Activated CD8-positive, alpha-beta memory T cell treated with anti-CD3 and anti-CD28 coated beads for 4 hours (primary cell): Measurements from ENCODE around the gene LPAR6.
A peak's percentile ranks its signal among the peaks of the same experiment; 100 is the strongest.

Experiments
- DNase-seq, 2 donors: peaks; one replicate each; pipeline ENCODE4 v3.0.0-alpha.2; 2020; ENCODE audit warnings: low read depth in 2 of 2

The LPAR6 gene

GRCh38 chr13:48415516-48415915 is 2.6 kb upstream of the LPAR6 start:
- DNase-seq, result no peak

DNA sequence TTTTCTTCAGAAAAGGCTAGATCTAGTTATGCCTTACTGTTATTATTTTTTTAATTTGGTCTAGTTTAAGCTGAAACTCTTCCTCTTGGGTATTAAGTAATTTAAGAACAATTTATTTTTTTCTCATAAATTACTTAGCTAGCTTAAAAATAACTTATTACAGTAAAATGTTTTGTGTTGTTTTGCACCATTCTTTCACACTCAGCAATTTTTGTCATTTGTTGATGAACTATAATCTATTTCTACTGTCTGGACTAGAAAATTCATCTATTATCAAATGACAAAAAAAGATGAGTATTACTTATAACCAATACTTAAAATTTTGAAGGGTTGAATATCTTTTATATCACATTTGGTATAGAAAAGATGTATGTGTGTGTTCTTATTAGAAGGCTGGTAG is 1.6 kb upstream of the LPAR6 start:
- DNase-seq, result no peak

DNA sequence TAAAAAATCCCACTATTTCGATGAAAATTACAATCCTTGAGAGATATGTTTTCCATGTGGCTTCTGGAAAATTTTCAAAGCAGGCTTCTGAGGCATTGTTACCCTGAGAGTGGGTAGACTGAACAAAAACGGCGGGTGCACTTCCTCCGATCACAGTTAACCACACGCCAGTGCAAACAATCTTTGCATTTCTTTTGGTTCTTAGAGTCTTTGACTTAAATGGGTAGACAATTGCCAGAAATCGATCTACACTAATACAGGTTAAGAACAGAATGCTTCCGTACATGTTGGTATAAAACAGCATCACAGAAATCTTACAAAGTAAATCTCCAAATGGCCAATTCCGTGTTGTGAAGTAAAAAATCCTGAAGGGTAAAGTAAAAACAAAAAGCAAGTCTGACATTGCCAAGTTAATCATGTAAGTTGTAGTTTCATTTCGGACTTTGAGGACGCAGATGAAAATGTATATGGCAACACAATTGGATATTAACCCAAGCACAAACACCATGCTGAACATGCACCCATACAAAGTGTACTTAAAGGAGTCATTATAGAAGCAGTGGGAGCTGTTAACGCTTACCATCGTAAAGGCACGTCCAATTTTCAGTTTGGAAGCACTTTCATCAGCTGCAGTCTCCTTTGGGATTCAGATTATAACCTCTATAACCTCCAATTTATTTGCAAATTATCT is 927 bp downstream of the LPAR6 start:
- DNase-seq, result peak in 1 of 2 donors; percentile 9

DNA sequence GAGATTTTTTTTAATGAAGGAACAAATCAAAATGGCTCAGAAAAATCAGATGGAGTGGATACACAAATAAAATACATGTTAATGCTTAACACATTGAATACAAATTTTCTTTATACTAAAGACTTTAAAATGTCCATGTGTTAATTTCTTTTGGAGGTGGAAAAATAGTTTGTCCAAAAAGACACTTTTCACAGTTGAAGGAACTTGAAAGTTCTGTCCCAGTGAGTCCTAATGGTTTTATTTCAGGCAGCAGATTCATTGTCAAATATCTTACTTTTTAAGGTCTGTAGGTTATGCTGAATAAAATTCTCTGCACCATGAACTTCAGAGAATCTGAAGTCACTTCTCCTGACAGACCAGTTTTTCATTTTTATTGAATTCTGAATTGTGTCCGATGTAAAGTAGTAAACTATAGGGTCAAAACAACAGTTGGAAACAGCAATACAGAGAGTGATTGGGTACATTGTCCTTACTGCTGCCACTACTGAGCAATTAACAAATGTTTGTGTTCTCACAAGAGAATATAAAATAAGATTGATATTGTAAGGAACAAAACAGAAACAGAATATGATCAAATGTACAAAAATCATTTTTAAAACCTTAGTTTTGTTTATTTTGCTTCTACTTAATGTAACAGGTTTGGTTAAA is 1.6 kb downstream of the LPAR6 start:
- DNase-seq, result no peak

DNA sequence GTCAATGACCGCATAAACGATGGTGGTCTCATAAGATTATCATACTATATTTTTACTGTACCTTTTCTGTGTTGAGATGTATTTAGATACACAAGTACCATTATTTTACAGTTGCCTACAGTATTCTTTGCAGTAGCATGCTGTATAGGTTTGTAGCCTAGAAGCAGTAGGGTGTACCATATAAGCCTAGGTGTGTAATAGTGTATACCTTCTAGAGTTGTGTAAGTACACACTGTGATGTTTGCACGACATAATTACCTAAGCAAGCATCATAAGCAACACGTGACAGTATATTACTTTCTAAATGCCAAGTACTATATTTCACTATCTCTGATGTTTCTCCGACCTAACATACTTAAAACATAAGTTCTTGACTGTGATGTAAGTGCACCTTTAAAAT is 2.7 kb downstream of the LPAR6 start:
- no peak for DNase-seq

DNA sequence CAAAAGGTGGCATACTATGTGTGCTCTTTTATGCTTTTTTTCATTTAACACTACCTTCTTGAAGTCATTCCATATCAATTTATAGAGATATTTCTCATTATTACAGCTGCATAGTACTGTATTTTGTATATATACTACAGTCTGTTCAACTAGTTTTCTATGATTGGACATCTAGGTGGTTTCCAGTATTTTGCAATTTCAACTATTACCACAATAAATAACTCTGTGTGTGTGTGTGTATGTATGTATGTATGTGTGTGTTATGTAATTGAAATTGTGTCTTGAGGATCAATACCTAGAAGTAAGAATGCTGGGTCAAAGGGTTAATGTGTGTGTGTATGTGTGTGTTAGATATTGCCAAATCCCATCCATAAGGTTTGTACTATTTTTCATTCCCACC is 7.0 kb downstream of the LPAR6 start:
- no peak for DNase-seq

- no peak for DNase-seq
These were observed 8.0 kb downstream of the LPAR6 start for GRCh38 chr13:48404952-48405351.

DNA sequence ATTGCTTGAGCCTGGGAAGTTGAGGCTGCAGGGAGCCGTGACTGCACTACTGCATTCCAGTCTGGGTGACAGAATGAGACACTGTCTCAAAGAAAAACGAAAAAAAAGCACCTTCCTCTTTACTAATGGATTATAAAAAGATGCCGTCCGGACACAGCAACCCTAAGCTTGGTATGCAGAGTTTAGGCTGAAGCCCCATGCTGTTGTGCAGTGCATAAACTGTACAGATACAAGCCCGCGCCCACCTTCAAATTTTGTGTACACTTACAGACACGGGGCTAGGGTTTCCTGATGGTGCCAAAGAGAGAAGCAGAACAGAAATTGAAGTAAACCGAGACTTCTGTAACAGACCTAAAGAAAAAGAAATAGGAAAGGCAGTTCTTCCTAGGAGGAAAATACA is 9.0 kb downstream of the LPAR6 start:
- no peak for DNase-seq

DNA sequence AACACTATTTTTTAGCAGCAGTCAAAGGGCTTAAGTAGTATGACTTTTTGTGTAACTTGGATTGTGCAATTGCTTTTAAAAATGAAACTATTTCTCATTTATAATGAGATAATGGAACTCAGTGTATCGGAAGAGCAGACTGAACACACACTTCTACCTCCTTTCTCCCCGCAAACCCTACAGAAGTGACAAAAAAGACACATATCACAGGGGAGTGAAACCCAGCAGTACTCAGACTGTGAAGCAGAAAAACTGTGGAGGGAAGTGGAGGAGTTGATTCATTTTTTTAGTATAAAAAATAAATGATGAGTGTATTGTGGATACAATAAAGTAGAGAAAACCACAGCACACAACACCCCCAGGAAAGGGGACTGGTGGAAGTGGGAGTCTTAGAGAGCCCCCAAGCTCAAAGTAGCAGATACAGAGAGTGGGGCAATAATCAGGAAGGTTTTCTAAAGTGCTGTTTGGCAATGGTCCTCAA is 9.7 kb downstream of the LPAR6 start:
- no peak for DNase-seq

- no peak for DNase-seq
These were observed 10.5 kb downstream of the LPAR6 start for GRCh38 chr13:48402325-48402932.

GRCh38 chr13:48401480-48401879 is 11.4 kb downstream of the LPAR6 start:
- DNase-seq, result no peak

DNA sequence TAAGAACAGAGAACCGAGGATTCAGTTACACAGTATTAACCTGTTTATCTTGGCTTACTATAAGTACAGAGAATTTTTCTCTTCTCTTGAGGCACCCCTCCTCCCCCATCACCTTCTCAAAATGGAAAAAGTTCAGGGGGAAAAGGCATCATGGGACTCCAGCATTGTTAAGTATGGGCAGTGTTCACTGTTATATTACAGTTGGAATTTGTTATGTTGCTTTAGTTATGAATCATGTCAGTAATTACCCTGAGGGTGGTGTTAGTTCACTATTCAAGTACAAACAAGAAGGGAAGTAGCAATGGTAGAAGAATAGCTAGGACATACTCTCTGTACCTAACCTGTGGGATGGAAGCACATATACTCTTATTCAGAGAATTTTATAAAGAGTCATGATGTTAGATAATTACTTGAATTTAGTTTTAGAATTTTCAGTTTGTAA is 12.0 kb downstream of the LPAR6 start:
- no peak for DNase-seq

DNA sequence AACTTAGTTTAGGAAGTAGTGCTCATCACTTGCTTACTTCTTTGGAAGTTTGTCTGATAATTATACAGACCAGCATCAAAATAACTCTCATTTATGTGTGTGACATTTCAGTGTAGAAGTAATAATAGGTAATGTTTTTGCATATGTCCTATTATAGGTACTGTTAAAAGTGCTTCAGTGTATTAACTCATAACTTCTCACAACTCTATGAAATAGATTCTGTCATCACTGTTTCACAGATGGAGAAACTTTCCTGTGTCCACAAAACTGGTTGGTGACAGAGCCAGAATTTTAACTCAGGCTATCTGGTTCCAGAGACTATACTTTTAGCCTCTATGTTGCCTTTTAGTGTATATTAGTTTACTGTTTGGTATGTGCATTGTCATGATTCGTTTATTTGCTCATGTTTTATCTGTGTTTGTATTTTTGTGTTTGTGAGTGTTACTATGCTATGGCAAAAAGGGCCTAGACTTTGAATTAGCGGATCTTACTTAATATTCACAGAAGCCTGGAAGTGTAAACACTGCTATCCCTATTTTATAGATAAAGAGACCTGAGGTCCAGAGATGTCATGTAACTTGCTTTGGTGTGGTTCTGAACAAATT is 12.7 kb downstream of the LPAR6 start:
- DNase-seq, result no peak

- DNase-seq, result no peak
These were observed 14.3 kb downstream of the LPAR6 start for GRCh38 chr13:48398450-48399095.

- DNase-seq, result no peak
These were observed 15.2 kb downstream of the LPAR6 start for GRCh38 chr13:48397744-48398143.

DNA sequence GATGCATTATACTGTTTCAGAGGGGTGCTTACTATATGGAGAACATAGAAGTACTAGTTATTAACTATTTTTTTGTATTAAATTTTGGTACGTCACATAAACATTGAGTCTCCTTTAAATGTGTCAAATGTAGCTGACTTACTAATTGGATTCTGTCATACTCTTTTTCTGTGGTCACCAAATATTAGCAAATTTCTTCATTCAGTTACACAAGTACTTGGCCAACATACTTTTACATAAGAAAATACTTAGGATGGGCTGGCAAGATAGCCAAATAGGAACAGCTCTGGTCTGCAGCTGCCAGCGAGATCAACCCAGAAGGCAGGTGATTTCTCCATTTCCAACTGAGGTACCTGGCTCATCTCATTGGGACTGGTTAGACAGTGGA is 19.2 kb downstream of the LPAR6 start:
- no peak for DNase-seq

DNA sequence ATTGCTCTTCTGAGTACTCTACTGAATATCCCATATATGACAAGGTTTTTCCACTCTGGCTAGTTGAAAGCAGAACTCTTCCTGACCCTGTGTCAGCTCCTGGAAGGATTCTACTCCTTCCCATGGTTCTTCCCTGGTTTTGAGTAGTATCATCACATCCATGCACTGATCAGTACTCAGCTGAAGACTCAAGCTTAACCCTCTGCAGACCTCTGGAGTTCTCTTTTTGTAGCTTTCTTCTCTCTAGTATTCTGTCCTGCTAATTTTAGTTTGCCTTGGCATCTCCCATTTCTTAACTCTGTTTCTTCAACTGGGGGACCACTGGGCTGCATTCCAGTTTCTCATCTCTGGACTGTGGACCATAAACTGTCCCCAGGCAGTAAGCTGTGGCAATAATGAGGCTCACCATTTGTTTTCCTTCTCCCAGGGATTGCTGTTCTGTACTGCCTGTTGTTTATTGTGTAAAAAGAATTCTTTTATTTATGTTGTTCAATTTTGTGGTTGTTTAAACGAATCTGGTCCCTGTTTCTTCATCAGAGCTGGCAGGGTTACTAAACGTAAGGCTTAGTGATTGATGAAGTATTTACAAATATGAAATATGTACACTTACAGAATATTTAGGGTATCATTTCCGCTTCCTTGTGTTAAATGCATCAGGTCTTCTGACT is 19.7 kb downstream of the LPAR6 start:
- no peak for DNase-seq

DNA sequence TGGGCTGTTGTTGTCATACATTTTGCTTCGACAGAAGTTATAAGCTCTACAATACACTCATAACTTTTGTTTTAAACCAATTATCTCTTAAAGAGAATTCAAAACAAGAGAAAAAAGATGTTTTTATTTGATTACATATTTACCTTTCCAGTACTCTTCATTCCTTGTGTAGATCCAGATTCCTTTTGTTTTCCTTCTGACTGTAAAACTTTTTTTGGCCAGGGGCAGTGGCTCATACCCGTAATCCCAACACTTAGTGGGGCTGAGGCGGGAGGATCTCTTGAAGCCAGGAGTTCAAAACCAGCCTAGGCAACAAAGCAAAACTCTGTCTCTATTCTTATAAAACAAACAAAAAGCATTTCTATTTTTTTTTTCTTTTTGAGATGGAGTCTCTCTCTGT is 21.7 kb downstream of the LPAR6 start:
- no peak for DNase-seq

- DNase-seq, result no peak
These were observed 26.1 kb downstream of the LPAR6 start for GRCh38 chr13:48386816-48387215.

DNA sequence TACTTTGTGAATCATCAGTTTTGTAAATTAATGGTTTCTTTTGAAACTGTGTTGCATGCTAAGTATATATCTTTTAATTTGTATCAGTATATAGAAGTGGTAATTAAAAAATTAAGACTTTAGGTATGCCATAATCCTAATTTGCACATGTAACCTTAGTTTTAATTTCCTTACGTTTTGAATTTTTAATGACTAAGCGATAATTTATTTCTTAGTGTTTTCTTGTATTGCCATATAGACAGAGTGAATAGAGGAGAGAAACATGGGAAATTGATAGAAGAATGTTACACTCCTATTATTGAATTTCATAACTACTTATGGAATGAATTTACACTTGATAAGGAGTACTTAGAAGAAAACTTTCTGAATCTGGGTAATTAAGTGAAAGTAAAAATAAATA is 29.5 kb downstream of the LPAR6 start:
- DNase-seq, result no peak

DNA sequence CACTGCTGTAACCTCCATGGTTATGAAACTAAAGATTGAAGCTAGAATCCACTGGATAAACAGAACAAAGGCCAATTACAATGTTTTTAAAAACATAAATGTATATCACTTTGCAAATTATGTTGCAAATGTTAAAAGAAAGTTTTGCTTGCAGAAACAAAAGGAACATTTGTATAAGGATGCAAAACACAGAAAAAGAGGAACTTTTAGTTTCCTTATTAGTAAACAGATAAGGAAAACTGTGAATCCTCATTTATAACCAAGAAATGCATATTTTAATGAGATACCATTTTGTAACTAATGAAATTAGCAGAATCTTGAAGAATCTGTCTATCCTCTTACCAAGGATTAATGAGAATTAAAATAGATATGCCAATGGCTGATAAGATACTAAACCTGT is 32.3 kb downstream of the LPAR6 start:
- DNase-seq, result no peak

DNA sequence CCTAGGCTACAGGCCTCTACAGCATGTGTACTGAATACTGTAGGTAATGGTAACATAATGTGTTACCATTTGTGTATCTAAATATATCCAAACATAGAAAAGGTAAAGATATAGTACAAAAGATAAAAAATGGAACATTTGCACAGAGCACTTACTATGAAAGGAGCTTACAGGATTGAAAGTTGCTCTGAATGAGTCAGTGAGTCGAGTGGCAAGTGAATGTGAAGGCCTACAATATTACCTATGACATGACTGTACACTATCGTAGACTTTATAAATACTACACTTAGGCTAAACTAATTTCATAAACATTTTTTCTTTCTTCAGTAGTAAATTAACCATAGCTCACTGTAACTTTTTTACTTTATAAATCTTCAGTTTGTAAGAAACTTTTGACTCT is 35.1 kb downstream of the LPAR6 start:
- no peak for DNase-seq
